B cell (primary cell): ENCODE measurements around the gene JMJD8.

Source experiments
- EZH2 ChIP-seq: IDR thresholded peaks from 2 replicates; pipeline ENCODE4 v1.6.1; 2012; ENCODE audit warnings: borderline replicate concordance, low read depth, mild to moderate bottlenecking, moderate library complexity, low read length; ENCODE audit not compliant: insufficient read depth, poor library complexity, severe bottlenecking
- TF ChIP-seq, protein P1 (sequence below): fragments of 200-600 bp; IDR thresholded peaks from one replicate; pipeline ENCODE4 v1.8.0; 2022; ENCODE audit warnings: antibody characterized with exemption, mild to moderate bottlenecking

DNA sequence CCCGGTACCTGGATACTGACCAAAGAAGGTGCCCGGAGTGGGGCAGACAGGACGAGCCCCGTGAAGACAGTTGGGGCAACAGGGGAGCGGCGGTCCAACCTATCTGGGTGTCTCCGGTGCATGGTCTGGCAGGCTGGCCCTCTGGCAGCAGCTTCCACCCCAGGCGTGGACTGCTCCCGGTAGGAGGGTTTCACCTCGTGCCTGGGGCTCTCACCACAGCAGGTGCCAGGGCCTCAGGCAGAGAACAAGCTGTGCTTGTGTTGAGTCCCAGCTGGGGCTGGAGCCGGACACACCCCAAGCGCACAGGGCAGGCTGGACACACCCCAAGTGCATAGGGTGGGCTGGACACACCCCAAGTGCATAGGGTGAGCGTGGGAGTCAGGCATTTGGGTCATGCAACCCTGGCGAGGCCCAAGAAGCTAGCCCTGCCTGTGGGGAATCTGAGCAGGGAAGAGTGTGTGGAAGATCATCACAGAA lies 23.0 kb upstream of the JMJD8 start:
- TF ChIP-seq, protein P1, sequence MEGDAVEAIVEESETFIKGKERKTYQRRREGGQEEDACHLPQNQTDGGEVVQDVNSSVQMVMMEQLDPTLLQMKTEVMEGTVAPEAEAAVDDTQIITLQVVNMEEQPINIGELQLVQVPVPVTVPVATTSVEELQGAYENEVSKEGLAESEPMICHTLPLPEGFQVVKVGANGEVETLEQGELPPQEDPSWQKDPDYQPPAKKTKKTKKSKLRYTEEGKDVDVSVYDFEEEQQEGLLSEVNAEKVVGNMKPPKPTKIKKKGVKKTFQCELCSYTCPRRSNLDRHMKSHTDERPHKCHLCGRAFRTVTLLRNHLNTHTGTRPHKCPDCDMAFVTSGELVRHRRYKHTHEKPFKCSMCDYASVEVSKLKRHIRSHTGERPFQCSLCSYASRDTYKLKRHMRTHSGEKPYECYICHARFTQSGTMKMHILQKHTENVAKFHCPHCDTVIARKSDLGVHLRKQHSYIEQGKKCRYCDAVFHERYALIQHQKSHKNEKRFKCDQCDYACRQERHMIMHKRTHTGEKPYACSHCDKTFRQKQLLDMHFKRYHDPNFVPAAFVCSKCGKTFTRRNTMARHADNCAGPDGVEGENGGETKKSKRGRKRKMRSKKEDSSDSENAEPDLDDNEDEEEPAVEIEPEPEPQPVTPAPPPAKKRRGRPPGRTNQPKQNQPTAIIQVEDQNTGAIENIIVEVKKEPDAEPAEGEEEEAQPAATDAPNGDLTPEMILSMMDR = no peak
- no peak for TF ChIP-seq EZH2
